RPMI7951 (cell line): ENCODE results near the gene GULP1. TPM values are rescaled to one million over a fixed set of nuclear protein-coding genes. Genes with fewer than 3 reads are reported as not detected.

Experiments
- DNase-seq: peaks from one replicate; pipeline ENCODE4 v3.0.0-alpha.2; 2012; ENCODE audit warnings: low read depth
- total RNA-seq: library from RNA; depleted of rRNA; stranded (reverse); fragments of >200 nt; shearing (Covaris generic); gene quantifications from 2 replicates; pipeline ENCODE4 v1.2.3, GENCODE V29; 2014

The GULP1 gene
- total RNA-seq, 1 experiment from 2014 or later, result 87.0 TPM

DNA sequence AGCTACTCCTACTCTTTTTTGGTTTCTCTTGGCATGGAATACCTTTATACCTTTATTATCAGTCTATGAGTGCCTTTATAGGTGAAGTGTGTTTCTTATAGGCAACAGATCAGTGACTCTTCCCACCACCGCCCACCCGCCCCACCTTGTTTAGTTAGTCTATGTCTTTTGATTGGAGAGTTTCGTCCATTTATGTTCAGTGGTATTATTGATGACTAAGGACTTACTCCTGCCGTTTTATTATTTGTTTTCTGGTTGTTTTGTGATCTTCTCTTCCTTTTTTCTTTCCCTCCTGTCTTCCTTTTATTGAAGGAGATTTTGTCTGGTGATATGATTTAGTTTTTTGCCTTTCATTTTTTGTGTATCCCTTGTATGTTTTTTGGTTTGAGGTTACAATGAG lies 179.5 kb downstream of the GULP1 start:
- no peak for DNase-seq

DNA sequence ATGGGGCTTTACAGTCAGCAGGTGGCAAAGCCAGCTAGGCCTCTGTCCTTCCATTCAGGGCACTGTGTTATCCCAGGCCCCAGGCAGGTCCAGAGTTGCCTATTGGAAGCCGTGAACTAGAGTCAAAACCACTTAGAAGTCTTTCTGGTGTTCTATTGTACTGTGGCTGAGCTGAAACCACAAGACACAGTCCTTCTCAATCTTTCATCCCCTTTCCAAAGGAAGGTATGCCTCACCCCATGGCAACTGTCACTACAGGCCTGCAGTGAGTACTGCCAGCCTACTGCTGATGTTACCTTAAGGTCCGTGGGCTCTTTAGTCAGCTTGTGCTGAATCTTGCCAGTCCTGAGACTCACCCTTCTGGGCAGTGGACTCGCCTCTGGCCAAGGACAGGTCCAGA lies 181.6 kb downstream of the GULP1 start:
- no peak for DNase-seq

DNA sequence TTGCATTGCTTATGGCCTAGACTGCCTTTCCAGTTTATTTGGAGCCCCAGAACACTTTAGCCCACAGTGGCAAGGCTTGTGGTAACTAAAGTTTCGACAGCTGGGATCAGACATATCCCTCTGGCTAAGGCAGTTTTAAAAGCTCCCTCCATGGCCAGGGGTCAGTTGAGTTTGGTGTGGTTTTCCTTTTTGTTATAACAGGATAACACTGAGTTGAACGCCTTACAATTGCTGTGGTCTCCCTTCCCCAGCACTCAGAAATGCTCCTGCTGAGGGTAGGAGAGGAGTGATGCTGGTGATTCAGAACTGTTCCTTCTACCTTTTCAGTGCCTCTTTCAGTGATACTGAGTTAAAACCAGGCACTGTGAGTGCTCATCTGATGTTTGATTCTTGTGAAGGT lies 182.6 kb downstream of the GULP1 start:
- DNase-seq, result no peak

DNA sequence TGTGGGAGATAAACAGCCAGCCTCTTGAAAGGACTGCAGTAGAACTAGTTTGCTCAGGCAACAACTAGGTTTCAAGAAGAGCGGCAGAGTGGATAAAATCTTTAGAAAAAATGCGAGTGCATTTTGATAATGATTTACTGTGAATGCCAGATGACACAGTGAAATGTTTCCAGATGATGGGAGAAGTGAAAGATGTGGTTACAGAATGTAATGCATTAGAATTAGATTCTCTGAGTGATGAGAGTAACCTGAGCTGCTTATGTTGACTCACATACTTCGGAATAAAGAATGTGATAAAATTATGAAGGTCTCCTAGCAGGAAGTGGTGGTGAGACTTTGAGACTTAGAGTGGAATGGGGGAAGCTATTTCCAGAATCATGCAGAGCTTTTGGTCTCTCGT lies 184.3 kb downstream of the GULP1 start:
- DNase-seq, result peak; percentile 85

DNA sequence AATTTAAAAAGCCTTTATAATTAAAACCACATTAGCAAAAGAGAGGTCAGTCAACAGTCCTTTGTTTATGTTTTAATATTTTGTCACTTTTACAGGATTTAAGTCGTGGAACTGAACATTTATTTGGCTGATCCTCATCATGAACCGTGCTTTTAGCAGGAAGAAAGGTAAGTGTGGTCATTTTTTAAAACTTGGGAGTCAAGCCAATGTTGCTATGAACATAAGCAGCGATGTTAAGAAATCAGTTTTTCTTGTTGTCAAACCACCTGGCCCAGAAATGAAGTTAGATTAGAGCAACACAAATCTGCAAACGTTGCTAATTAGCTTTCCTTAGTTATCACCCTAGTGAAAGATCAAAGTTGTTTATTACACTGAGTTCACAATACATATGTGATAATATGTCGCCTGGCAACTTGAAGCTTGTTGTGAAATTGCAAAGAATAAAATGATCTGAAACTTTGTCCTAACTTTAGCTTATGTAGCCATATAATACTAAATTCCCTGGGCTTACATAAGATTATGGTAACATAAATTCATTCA lies 186.0 kb downstream of the GULP1 start:
- no peak for DNase-seq

DNA sequence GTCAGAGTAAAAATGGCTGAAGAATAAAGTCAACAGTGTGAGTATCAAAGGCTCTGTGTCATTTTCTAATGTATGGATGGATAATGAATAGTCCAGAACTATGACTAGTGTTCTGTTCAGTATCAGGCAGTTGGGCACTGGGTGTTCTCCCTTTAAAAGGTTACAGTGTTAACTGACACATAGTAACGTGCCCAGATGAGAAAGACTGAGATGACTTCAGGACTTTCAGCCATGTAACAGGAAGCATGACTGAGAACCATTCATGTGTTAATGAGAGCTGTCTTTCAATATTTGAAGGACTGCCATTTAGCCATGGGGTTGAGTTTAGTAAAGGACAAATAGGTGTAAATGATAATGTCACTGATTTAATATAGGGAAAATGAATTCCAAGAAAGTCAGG lies 187.1 kb downstream of the GULP1 start:
- DNase-seq, result peak; percentile 45

DNA sequence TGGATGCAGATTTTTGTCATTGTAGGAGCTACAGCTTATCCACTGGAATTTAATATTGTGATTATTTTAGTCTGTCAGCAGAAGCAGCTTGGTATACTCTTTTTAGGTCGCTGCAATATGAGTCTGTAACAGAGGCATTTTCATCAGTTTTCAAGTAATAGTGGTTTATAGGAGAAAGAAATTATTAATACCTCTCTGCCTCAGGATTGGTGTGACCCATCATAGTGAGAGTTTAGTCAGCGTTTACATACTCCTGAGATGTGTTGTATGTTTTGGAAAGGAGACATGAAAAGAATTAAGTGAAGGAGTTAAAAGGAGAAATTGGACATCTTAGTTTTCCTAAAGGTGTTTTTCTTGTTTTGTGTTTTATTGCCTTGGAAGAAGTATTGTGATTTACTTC lies 189.8 kb downstream of the GULP1 start:
- DNase-seq, result no peak

DNA sequence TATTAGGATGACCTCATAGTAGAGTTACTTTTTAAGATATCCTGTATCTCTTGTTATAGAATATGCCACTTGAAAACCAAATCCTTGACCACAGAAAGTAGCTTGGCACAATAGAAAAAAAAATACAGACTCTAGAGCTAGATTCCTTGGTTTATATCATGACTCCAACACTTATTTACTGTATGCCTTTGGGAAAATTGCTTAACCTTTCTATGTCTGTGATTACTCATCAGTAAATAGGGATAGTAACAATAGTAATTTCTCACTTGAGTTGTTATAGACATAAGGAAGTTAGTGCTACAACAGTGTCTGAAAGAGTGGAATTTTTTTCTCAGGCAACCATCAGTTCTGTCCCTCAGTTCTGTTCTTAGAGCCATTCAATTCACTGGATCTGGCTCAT lies 193.8 kb downstream of the GULP1 start:
- DNase-seq, result no peak

DNA sequence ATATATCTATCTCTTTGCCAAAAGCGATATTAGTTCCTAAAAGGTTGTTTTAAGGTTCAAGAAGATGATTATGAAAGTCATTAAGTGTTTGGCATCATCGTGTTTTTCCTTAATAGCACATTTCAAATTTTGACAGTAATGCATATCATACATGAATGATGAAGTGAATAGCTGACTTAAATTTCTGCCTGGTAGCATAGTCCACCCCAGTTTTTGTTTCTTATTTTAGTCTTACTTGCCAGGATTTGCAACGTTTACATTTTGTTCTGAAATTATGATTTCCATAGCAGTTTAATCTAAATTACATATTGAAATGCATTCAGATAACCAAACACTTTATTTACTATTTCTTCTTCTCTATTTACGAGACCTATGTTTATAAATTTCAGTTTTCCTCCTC lies 201.1 kb downstream of the GULP1 start:
- no peak for DNase-seq

DNA sequence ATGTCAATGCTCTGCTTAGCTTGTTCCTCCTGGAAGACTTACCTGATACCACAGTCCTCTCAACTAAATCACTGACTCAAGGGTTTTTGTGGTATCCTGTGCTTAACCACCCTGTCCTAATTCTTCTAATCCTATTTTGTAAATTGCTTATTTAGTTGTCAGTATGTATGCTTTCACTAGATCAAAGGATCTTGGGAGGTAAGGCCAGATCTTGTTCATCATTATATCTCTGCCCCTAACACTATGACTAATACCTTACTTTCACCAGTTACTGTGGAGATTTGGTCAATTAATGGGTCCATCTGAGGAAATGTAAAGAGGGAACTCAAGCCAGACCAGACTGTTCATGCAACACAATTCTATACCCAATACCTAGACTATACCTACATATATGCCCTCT lies 203.2 kb downstream of the GULP1 start:
- DNase-seq, result peak; percentile 28

DNA sequence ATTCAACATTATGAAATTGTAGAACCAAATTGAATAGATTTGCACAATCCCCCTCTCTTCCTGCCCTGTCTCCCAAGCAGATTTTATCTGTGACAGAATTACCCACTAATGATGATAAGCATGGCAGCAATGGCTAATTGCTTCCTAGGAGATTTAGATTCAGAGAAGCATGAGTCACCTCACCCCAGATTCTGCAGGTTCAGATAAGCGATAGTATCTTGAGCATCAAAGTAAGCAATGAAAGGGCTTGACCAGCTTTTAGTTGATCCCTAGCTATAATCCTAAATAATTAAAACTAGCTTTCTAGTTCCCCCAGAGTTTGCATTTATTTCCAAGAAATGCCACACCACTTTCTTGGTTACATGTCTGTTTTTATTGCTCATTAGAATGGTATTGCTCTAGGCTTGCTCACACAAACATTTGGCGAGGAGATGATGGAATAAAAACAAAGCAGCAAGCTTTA lies 204.3 kb downstream of the GULP1 start:
- peak; percentile 83 for DNase-seq

DNA sequence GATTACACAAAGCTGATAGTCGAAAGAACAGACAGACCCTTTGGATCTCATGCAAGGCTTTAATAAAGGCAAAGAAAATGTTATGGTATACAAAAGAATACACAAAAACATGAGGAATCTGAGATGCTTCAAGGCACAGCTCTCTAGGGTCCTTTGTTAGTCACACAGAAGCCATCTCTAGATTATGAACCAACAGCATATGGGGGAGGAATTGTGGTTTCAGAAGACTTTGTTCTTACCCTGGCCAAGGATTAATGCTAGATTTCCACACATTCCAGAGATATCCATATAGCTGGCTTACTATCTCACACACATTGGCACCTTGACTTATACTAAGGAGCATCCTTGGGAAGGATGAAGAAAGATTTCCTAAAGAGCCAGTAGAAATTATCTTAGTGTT lies 206.1 kb downstream of the GULP1 start:
- DNase-seq, result peak; percentile 36

DNA sequence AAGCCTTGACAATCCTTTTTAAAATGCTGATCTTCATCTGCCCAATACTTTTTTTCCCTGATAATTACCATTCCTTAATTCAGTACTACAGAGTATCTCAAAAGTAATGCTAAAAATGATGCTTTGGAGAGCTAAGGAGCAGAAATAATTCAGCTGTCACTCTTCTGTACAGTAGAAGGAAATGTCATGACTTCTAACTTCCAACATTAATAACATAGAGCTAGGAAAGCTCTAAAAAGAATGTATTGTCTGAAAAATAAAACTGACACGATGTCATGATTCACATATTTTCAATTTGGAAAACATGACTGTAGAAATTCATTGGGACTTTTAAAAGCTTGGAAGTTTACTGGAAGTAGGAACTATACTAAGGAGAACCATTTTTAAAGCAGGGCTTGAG lies 212.3 kb downstream of the GULP1 start:
- DNase-seq, result no peak

DNA sequence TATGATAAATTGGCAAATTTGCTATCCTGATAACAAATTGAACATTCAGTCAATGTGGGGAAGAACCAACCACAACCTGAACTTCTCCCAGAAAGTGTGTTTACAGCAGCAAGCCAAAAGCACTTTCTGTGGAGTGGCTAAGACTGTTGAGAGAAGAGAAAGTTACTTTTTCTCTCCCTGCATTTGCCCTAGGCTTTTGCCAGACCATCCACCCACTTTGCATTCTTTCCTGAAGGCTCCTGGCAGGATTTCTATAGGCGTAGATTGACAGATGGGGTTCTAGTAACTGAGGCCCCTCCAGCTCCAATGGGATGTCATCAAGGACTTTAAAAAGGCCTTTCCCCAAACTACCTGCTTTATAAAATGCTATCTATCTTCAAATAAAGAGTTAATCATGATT lies 215.2 kb downstream of the GULP1 start:
- no peak for DNase-seq

DNA sequence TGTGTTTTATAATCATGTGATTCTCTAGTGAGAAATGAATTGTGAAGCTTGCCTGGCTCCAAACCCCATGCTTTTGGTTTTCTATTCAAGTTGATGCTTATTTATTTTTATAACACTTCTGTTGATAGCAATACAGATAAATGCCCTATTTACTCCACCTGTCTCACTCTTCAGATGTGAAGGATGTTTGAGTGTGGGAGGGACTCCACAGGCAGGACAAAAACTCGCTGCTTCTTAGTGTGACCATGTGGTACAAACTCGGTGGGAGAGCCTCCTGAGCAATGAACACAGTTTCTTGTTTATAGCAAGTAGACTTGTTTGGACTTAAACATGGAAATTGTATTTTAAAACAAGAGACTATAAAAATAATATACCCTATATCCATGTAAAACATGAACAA lies 219.7 kb downstream of the GULP1 start:
- DNase-seq, result no peak

DNA sequence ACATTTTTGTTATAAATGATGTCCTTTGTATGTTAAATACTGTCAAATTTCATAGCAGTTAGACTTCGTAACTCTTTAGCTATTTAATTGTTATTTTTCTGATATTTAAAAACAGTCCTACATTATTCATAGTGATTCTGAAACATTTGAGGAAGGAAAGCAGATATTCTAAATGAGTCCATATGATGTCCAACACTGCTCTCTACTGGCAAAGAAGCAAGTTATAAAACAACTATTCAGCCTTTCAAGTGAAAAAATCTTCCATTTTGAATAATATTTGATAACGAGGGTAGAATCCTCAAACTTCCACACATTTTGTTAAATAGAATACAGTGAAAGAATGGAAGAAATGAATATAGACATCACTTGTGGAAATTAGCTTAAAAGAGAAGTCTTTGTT lies 220.8 kb downstream of the GULP1 start:
- DNase-seq, result peak; percentile 63

DNA sequence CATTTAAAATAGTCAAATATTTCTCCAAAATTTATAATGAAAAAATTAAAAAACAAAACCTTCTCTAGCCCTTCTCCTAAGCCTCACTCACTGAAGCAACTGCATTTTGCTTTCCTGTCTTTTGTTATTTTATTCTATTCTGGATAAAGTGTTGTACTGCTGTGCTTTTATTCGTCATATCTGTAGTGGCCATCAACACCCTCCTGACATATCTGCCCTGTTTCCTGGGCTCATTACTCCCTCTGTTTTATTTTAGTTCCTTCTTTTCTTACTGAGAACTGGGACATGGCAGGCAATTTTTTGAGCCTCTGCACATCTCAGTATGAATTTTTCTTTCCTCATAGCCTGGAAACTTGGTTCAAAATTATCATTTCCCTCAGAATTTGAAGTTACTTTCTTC lies 224.2 kb downstream of the GULP1 start:
- no peak for DNase-seq

DNA sequence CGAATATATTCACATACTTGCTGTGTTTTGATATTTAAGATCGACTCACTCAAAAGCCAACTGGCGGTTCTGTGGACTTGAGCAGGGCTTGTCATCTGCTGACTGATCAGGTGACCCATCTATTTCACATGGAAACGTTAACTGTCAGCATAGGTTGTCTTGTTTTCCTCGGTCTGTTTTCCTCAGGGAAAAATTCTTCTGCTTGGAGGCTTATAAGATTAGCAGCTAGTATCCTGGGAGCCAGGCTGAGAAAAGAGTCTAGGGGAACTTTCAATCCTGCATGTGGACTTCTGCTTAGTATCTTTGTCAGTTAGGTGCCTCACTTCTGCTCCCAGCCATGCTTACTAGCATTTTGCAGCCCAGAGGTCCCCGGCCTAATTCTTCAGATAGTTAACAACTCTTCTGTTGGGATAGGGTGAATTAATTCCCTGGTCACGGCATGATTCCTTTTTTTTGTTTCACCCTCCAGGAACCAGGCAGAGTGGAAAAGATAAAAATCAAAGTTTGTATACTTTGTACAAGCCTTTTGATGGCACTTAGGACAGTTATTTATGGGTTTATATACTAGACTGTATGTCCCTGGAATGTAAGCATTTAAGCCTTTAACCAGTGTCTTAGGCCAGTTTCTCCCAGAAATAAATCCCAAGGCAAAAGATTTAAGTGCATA lies 226.0 kb downstream of the GULP1 start:
- no peak for DNase-seq

DNA sequence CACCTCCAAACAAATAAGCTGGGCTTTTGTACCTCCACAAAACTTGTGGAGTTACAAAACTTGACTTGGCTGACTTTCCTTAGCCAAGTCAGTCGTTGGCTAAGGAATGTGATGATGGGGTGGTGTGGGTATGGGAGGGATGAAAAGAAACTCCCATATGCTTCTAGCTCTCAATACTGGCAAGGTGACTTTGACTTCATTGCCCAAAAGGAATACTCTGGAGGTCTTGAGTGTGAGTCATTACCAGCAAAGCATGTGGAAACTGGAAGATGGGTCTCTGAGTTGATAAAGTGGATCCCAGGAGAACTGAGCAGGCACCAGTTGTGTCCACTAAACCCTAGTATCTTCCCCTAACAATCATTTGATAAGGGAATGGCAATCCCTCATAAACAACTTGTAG lies 226.7 kb downstream of the GULP1 start:
- peak; percentile 60 for DNase-seq

DNA sequence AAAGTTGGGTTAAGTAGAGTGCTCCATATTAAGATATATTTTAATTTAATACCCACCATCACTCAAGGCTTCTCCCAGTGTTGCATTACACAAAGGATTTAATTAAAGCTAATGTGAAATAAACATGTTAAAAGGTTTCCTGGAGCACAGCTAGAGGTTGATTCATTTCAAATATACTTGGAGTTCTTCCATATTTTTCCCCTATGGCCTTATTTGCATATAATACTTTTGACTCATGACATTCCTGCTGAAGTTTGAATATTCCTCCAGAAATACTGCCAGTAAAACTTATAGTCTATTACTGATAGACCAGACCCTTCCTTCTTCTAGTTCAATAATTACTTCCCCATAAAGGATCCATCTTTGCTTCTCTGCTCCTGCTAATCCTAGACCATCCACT lies 227.5 kb downstream of the GULP1 start:
- no peak for DNase-seq

DNA sequence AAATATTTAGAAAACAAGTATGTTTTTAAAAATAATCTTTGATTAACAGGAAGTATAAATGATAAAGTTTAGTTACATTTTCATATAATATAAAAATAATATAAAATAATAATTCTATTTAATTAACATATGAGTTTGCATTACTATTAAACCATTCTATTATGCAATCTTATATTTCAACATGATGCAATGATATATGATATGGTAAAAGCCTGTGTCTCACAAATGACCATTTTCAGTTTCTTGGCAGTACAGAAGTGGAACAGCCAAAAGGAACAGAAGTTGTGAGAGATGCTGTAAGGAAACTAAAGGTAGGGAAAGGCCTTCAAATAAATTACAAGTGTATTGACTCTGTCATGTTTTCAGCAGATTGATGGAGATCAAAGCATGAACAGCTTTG lies 230.8 kb downstream of the GULP1 start:
- no peak for DNase-seq

DNA sequence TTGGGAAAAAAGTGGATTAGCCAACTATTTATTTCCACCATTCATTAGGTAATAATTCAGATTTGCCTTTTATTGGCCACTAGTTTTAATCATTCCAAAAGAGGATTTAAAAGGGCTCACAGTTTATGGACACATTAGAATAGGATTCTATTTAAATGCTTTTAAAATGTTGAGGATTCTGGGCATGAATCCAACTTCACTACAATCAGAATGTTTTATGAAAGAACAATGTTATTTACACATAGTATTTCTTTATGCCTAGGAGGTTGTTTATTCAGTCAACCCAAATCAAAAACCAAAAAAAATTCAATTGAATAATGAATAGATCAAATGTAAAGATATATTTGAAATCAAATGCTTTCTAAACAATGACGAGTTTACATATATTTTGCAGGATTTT lies 232.2 kb downstream of the GULP1 start:
- no peak for DNase-seq

DNA sequence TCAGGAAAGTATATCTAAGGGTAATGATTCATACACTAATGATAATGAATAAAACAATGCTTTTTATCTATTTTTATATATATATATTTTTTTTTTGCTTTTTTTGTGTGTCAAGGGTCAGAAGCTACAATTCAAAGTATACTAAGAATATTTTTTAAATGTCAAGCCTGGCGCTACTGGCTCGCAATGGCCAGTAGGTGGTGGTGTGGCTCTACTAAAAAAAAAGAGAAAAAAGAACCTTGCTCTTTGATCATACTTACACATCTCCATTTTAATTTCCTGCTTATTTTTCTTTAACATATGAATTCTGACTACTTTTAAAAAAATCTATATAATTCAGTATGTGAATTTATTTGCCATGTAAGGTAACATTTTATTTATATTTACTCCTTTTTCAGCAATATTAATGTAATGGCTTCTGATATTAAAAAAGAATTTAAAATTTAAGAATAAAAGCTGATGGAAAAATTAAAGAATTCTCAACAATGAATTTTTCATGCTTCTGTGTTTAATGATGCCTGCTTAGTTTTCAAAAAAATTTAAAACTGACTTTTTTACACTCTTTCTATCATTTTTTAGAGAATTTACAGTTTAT lies 232.9 kb downstream of the GULP1 start:
- DNase-seq, result peak; percentile 62

DNA sequence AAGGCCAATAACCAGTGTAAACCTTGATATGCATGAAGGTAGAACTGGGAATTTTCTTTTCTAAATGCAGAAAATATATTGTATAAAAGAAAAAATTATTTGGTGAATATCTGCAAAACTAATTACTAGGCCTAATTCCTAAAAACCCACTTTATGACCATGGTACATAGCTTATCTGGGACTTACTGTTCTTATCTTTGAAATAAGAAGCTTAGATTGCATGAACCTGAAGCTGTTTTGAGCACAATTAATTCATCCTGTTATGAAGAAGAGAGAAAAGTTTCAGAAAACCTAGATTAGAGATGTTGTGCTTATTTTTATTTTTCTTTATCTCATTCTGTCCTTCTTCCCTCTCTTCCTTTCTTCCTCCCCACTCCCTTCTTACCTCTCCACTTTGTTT lies 235.0 kb downstream of the GULP1 start:
- no peak for DNase-seq
